ENCODE results near the gene ADPRH.

DNA sequence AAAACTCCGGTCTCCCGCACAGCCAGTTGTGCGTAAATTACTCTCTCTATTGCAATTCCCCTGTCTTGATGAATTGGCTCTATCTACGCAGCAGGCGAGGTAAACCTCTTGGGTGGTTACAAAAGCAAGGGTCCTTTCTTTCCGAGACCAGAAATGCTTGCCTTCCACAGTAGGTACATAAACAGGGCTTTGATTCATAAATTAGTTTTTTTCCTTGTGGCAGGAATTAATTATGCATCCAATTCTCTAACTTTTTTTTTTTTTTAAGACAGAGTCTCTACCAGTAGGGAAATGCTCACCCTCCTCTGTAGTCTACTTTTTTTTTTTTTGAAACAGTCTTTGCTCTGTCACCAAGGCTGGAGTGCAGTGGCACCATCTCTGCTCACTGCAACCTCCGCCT, 36.1 kb upstream of the ADPRH start:
- TF ChIP-seq, protein P1, sequence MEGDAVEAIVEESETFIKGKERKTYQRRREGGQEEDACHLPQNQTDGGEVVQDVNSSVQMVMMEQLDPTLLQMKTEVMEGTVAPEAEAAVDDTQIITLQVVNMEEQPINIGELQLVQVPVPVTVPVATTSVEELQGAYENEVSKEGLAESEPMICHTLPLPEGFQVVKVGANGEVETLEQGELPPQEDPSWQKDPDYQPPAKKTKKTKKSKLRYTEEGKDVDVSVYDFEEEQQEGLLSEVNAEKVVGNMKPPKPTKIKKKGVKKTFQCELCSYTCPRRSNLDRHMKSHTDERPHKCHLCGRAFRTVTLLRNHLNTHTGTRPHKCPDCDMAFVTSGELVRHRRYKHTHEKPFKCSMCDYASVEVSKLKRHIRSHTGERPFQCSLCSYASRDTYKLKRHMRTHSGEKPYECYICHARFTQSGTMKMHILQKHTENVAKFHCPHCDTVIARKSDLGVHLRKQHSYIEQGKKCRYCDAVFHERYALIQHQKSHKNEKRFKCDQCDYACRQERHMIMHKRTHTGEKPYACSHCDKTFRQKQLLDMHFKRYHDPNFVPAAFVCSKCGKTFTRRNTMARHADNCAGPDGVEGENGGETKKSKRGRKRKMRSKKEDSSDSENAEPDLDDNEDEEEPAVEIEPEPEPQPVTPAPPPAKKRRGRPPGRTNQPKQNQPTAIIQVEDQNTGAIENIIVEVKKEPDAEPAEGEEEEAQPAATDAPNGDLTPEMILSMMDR (IDR thresholded peaks at IDR 0.05): no peak
- TF ChIP-seq POLR2A (IDR thresholded peaks at IDR 0.05; ENCODE audit: low read depth): no peak
- TF ChIP-seq POLR2AphosphoS5 (IDR thresholded peaks at IDR 0.05): no peak
- no peak for TF ChIP-seq EP300 (IDR thresholded peaks at IDR 0.05)

All from esophagus muscularis mucosa (tissue), 4 donors.